Measurements from ENCODE around the gene RAB20. TPM values are rescaled to one million over a fixed set of nuclear protein-coding genes. Genes with fewer than 3 reads are reported as not detected.

The RAB20 gene
- total and polyA plus RNA-seq, 4 donors, result 35.8 to 118 (median 45.4) TPM

GRCh38 chr13:110518571-110518970 lies 43.0 kb downstream of the RAB20 start:
- ATAC-seq (ENCODE audit: insufficient read depth, low FRiP score), result no peak
- 68 to 73% methylated on average over 11 of the region's 11 CpGs for WGBS, 2 donors
- no peak overlapping the region for H3K4me3 ChIP-seq
- peaks cover 0 to 25% (median 4%) of the 10 kb centered on the region in 5 donors for H3K4me1 ChIP-seq (ENCODE audit: control insufficient read depth in 5 of 5, insufficient read depth in 5 of 5, low read length in 5 of 5)
- no peak for TF ChIP-seq CTCF (IDR thresholded peaks at IDR 0.05; ENCODE audit: control extremely low read depth, extremely low read depth)
- H3K27ac ChIP-seq (ENCODE audit: low read depth in 1 of 2, low read length in 1 of 2), result peak overlapping the region in 1 of 2 donors; percentile 44
- H3K9me3 ChIP-seq (ENCODE audit: control insufficient read depth in 4 of 4, insufficient read depth in 3 of 4, low read length in 3 of 4), result no peaks in the 10 kb centered on the region
- no peak for DNase-seq
- H3K36me3 ChIP-seq (ENCODE audit: control insufficient read depth in 4 of 4, insufficient read depth in 4 of 4, low read length in 4 of 4), result peaks cover 0 to 18% (median 13%) of the 10 kb centered on the region in 4 donors
- H3K9ac ChIP-seq (ENCODE audit: insufficient read depth in 1 of 2, low read length in 2 of 2), result no peak overlapping the region
- H3K27me3 ChIP-seq (ENCODE audit: control insufficient read depth in 3 of 3, insufficient read depth in 3 of 3, low read length in 2 of 3), result no peaks in the 10 kb centered on the region

- no peaks in the 10 kb centered on the region for H3K27me3 ChIP-seq (ENCODE audit: control insufficient read depth in 3 of 3, insufficient read depth in 3 of 3, low read length in 2 of 3)
- no peak overlapping the region for H3K4me3 ChIP-seq
- DNase-seq (no peak), ATAC-seq (ENCODE audit: insufficient read depth, low FRiP score) (no peak)
- no peak for TF ChIP-seq CTCF (IDR thresholded peaks at IDR 0.05; ENCODE audit: control extremely low read depth, extremely low read depth)
- no peak overlapping the region for H3K9ac ChIP-seq (ENCODE audit: insufficient read depth in 1 of 2, low read length in 2 of 2)
- no peaks in the 10 kb centered on the region for H3K9me3 ChIP-seq (ENCODE audit: control insufficient read depth in 4 of 4, insufficient read depth in 3 of 4, low read length in 3 of 4)
- H3K36me3 ChIP-seq (ENCODE audit: control insufficient read depth in 4 of 4, insufficient read depth in 4 of 4, low read length in 4 of 4), result peaks cover 0 to 17% (median 9%) of the 10 kb centered on the region in 4 donors
- peak overlapping the region in 1 of 2 donors; percentile 44 for H3K27ac ChIP-seq (ENCODE audit: low read depth in 1 of 2, low read length in 1 of 2)
- H3K4me1 ChIP-seq (ENCODE audit: control insufficient read depth in 5 of 5, insufficient read depth in 5 of 5, low read length in 5 of 5), result peaks cover 0 to 25% (median 4%) of the 10 kb centered on the region in 5 donors
- WGBS, 2 donors, result 84 to 90% methylated on average over 8 of the region's 8 CpGs
Measured at GRCh38 chr13:110518226-110518525, 43.3 kb downstream of the RAB20 start.

GRCh38 chr13:110517505-110518225 lies 43.9 kb downstream of the RAB20 start:
- WGBS, 2 donors, result 51 to 52% methylated on average over 7 of the region's 7 CpGs
- Histone ChIP-seq H3K27ac (ENCODE audit: low read depth in 1 of 2, low read length in 1 of 2) (peak overlapping the region in 1 of 2 donors; percentile 44), H3K4me3 (no peak overlapping the region), H3K4me1 (ENCODE audit: control insufficient read depth in 5 of 5, insufficient read depth in 5 of 5, low read length in 5 of 5) (peaks cover 0 to 24% (median 4%) of the 10 kb centered on the region in 5 donors), H3K36me3 (ENCODE audit: control insufficient read depth in 4 of 4, insufficient read depth in 4 of 4, low read length in 4 of 4) (peaks cover 3 to 15% (median 8%) of the 10 kb centered on the region in 4 donors), H3K9ac (ENCODE audit: insufficient read depth in 1 of 2, low read length in 2 of 2) (no peak overlapping the region), H3K27me3 (ENCODE audit: control insufficient read depth in 3 of 3, insufficient read depth in 3 of 3, low read length in 2 of 3) (no peaks in the 10 kb centered on the region), H3K9me3 (ENCODE audit: control insufficient read depth in 4 of 4, insufficient read depth in 3 of 4, low read length in 3 of 4) (no peaks in the 10 kb centered on the region)
- no peak for DNase-seq
- peak; percentile 2 for ATAC-seq (ENCODE audit: insufficient read depth, low FRiP score)
- TF ChIP-seq CTCF (IDR thresholded peaks at IDR 0.05; ENCODE audit: control extremely low read depth, extremely low read depth), result no peak

Measured in lung (tissue), 12 donors.